Activated CD4-positive, alpha-beta memory T cell treated with anti-CD3 and anti-CD28 coated beads for 36 hours (primary cell): Measurements from ENCODE around the gene WAPL. TPM values are rescaled to one million over a fixed set of nuclear protein-coding genes. Genes with fewer than 3 reads are reported as not detected.

Experiments
- CTCF ChIA-PET: fragments of 350-600 bp; sonication (Branson Sonifier 250); formaldehyde crosslinking; loops from one replicate; lab custom pipeline; 2021; ENCODE audit warnings: antibody characterized with exemption, inconsistent platforms; lab: Charles Lee
- POLR2A ChIA-PET: fragments of 350-600 bp; sonication (Branson Sonifier 250); formaldehyde crosslinking; loops from one replicate; lab custom pipeline; 2021; ENCODE audit warnings: antibody characterized with exemption; lab: Charles Lee
- DNase-seq: peaks from one replicate; pipeline ENCODE4 v3.0.0-alpha.2; 2020
- H3K27ac Mint-ChIP-seq: one replicate; pipeline ENCODE4 v1.8.0; 2021; ENCODE audit warnings: mixed read lengths
- H3K27me3 Mint-ChIP-seq: one replicate; pipeline ENCODE4 v1.8.0; 2021; ENCODE audit warnings: mixed read lengths
- H3K36me3 Mint-ChIP-seq: one replicate; pipeline ENCODE4 v1.8.0; 2021; ENCODE audit warnings: mixed read lengths
- H3K4me1 Mint-ChIP-seq: one replicate; pipeline ENCODE4 v1.8.0; 2021; ENCODE audit warnings: low read depth, mixed read lengths
- H3K4me3 Mint-ChIP-seq: one replicate; pipeline ENCODE4 v1.8.0; 2021; ENCODE audit warnings: mild to moderate bottlenecking, mixed read lengths
- H3K9me3 Mint-ChIP-seq: one replicate; pipeline ENCODE4 v1.8.0; 2021; ENCODE audit warnings: mixed read lengths
- intact Hi-C: fragments of 100-400 bp; cut with micrococcal nuclease; formaldehyde crosslinking; loops from one replicate; pipeline ENCODE4 v1.15.1; 2023
- total RNA-seq, 2 experiments: library from RNA; stranded (reverse); gene quantifications; one replicate each; pipeline ENCODE4 v1.2.3, GENCODE V29; 2021

WAPL gene
- total RNA-seq, 2 experiments from 2014 or later = 43.6 to 44.6 TPM

DNA sequence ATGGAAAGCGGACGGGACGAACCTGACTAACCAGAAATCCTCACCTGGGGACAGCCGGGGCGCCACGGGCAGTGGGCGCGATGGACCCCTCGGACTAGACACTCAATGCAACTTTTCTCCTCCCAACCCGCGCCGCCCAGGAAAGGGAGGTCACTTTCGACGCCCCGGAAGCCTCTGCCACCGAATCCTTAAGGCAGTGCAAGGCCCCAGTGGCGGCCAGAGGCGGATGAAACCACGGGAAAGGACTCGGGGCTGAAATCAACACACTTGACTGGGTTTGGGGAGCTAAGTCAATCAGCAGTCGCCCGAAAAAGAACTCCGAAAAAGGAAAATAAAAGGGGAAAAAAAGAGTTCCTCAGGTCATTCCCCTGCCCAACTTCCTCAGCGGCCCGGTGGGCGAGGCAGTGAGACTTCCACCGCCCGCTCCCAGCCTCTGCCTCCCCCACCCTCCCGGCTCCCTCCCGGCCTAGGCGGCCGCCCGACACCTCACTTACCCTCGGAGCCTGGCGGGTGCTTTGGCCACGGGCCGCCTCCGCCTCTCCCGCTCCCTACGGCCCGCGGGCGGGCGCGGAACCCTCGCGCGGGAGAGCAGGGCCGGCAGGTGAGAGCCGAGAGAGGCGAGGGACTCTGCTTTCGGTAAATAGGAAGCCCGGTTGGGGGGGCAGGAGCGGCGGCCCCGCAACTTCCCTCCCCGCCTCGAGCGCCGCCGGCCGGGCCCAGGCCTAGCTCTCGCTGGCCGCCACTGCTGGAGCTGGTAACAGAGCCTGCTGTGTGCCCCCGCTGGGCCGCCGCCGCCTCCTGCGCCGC, 518 bp downstream of the WAPL start:
- intact Hi-C loops = loop anchor here (1.0 to 5.0 kb wide), 4 partner anchors 14 to 191 kb away; no protein-coding TSS in a partner anchor
- ChIA-PET CTCF (interaction anchor here (3.0 kb wide), 1 partner anchor 121 kb away, joined by 15 read pairs; no protein-coding TSS in a partner anchor), POLR2A (interaction anchor here (3.3 kb wide), 1 partner anchor 120 kb away, joined by 13 read pairs; no protein-coding TSS in a partner anchor)
- DNase-seq = peak; percentile 70
- H3K36me3 Mint-ChIP-seq = peaks cover 30% of the 10 kb centered on the region
- H3K27me3 Mint-ChIP-seq = no peaks in the 10 kb centered on the region
- peak overlapping the region; percentile 86 for H3K27ac Mint-ChIP-seq
- H3K4me3 Mint-ChIP-seq = peak overlapping the region; percentile 86
- peaks cover 64% of the 10 kb centered on the region for H3K4me1 Mint-ChIP-seq
- no peaks in the 10 kb centered on the region for H3K9me3 Mint-ChIP-seq

DNA sequence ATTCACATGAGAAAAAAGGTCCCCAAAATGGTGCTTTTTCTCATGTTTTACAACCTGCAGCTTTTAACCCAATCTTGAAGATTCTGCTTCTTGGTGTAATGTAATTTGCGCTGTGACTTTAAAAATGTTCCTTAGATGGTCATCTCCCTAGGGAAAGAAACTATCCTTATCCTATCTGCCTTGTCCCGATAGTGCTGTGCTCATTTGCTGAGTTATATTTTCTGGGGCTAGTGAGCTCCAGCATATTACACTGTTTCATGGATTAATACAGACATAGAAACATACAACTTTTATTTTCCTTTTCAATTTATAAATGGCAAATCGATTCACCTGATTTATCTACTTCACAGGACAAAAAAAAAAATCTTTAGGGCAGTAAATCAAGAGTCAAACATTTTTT, 2.8 kb downstream of the WAPL start:
- H3K9me3 Mint-ChIP-seq = no peaks in the 10 kb centered on the region
- no peak overlapping the region for H3K27ac Mint-ChIP-seq
- CTCF ChIA-PET = interaction anchor here (2.4 kb wide), 1 partner anchor 118 kb away, joined by 10 read pairs; no protein-coding TSS in a partner anchor
- no peak overlapping the region for H3K4me3 Mint-ChIP-seq
- intact Hi-C loops = no loop called here
- POLR2A ChIA-PET = interaction anchor here (1.1 kb wide), 1 partner anchor 32 kb away, joined by 3 read pairs; no protein-coding TSS in a partner anchor
- H3K27me3 Mint-ChIP-seq = no peaks in the 10 kb centered on the region
- DNase-seq = no peak
- peaks cover 72% of the 10 kb centered on the region for H3K4me1 Mint-ChIP-seq
- peaks cover 44% of the 10 kb centered on the region for H3K36me3 Mint-ChIP-seq

DNA sequence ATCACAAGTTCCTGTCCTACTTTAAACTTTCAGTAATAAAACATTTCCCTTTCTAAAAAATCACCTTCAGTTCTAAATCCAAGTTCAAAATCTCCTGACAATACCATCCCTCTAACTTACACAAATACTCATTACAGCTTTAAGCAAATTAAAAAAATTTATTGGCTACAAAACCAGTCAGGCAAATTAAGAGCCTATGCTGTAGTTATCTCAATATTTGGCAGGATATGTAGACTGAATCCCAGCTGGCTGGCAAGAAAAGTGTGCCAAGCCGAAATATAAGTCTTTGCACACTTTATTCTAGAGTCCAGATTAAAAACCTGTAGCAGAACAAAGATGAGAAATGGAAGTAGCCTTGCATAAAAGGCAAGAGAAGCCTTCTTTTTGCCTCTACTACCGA, 9.5 kb downstream of the WAPL start:
- Mint-ChIP-seq H3K36me3 (peaks cover 38% of the 10 kb centered on the region), H3K27me3 (no peaks in the 10 kb centered on the region), H3K9me3 (no peaks in the 10 kb centered on the region), H3K4me1 (peaks cover 48% of the 10 kb centered on the region), H3K4me3 (no peak overlapping the region), H3K27ac (no peak overlapping the region)
- DNase-seq = no peak
- POLR2A ChIA-PET = no interaction called here
- intact Hi-C loops = no loop called here
- CTCF ChIA-PET = no interaction called here

DNA sequence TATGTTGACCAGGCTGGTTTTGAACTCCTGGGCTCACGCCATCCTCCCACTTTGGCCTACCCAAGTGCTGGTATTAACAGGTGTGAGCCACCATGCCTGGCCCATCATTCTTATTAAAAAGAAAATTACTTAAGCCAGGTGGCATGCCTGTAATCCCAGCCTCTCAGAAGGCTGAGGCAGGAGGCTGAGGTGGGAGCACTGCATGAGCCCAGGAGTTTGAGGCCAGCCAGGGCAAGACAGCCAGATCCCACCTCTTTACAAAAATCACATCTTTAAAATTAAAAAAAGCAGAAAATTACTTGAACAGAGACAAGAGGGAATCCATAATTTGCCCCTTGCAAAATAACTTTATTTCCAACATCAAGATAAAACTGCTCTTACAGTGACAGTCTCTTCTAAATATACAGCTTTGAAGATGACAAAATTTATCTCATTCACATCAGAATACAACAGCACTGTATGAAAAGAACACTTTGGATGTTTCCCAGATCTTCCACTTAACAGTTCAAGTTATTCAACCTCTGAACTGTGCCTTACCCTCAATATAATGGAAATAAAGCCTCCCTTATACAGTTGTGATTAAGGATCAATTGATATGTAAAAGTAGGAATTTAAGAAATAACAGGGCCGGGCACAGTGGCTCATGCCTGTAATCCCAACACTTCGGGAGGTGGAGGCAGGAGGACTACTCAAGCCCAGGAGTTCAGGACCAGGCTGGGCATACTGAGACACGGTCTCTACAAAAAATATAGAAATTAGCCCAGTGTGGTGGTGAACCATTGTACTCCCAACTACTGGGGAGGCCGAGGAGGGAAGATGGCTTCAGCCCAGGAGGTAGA, 10.3 kb downstream of the WAPL start:
- no peak for DNase-seq
- intact Hi-C loops = no loop called here
- POLR2A ChIA-PET = interaction anchor here (0.7 kb wide), 1 partner anchor 432 kb away, joined by 6 read pairs; no protein-coding TSS in a partner anchor
- H3K27me3 Mint-ChIP-seq = no peaks in the 10 kb centered on the region
- H3K9me3 Mint-ChIP-seq = no peaks in the 10 kb centered on the region
- peaks cover 30% of the 10 kb centered on the region for H3K36me3 Mint-ChIP-seq
- peaks cover 46% of the 10 kb centered on the region for H3K4me1 Mint-ChIP-seq
- no peak overlapping the region for H3K4me3 Mint-ChIP-seq
- no peak overlapping the region for H3K27ac Mint-ChIP-seq
- CTCF ChIA-PET = interaction anchor here (0.6 kb wide), 1 partner anchor 101 kb away, joined by 4 read pairs; no protein-coding TSS in a partner anchor

DNA sequence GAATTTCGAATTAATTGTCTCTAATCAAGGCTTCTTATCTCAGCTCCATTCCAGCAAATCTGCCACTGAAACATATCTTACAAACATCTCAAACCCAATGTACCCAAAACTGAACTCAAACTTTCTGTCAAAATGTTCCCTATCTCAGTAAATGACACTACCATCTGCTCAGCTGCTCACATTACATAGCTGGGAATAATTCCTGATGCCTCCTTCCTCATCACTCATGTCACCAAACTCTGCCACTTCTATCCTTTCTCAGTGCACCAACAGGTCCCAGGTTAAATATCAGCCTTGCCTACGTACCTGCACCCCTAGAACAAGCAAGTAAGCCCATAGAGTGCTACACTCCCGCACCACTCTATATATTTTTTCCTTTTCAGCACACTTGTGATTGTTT, 12.4 kb downstream of the WAPL start:
- Mint-ChIP-seq H3K36me3 (peaks cover 16% of the 10 kb centered on the region), H3K27me3 (no peaks in the 10 kb centered on the region), H3K4me1 (peaks cover 40% of the 10 kb centered on the region), H3K27ac (no peak overlapping the region), H3K9me3 (no peaks in the 10 kb centered on the region), H3K4me3 (no peak overlapping the region)
- CTCF ChIA-PET = interaction anchor here (0.6 kb wide), 1 partner anchor 109 kb away, joined by 3 read pairs; no protein-coding TSS in a partner anchor
- intact Hi-C loops = no loop called here
- POLR2A ChIA-PET = no interaction called here
- no peak for DNase-seq

DNA sequence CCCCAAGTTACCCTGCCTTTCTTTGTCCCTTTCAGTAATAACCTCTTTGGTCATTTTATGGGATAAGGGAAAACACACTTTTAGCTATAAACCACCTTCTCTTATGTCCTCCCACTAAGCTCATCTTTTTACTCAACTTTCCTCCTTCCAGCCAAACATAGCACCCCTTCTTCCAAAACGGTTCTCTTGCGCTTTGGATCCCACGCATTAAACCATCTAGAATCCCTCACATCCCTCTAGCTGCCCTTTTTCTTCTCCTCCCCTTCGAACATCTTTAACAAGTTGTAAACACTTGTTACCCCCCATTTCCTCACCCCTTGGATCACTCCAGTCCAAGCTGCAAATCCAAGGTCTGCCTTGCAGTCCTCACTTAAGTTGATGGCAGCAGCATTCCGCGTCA, 13.4 kb downstream of the WAPL start:
- Mint-ChIP-seq H3K9me3 (no peaks in the 10 kb centered on the region), H3K36me3 (peaks cover 11% of the 10 kb centered on the region), H3K4me3 (no peak overlapping the region), H3K4me1 (peaks cover 34% of the 10 kb centered on the region), H3K27me3 (no peaks in the 10 kb centered on the region), H3K27ac (no peak overlapping the region)
- DNase-seq = no peak
- POLR2A ChIA-PET = no interaction called here
- intact Hi-C loops = no loop called here
- CTCF ChIA-PET = interaction anchor here (0.6 kb wide), 1 partner anchor 349 kb away, joined by 3 read pairs; no protein-coding TSS in a partner anchor

DNA sequence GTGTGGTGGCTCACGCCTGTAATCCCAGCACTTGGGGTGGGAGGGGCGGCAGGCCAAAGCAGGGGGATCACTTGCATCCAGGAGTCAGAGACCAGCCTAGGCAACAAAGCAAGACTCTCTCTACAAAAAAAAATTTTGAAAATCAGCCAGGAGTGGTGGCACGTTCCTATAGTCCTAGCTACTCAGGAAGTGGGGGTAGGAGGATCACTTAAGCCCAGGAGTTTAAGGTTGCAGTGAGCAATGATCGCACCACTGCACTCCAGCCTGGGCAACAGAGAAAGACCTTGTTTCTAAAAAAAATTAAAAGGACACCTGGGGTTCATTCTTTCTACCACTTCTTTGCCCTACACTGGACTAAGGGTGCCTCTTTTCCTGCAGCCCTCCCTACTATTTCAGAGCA, 15.1 kb downstream of the WAPL start:
- H3K36me3 Mint-ChIP-seq = peaks cover 6% of the 10 kb centered on the region
- H3K9me3 Mint-ChIP-seq = no peaks in the 10 kb centered on the region
- no peak overlapping the region for H3K4me3 Mint-ChIP-seq
- no peak overlapping the region for H3K27ac Mint-ChIP-seq
- CTCF ChIA-PET = interaction anchor here (0.6 kb wide), 1 partner anchor 24 kb away, joined by 3 read pairs; no protein-coding TSS in a partner anchor
- DNase-seq = no peak
- peaks cover 28% of the 10 kb centered on the region for H3K4me1 Mint-ChIP-seq
- intact Hi-C loops = no loop called here
- no peaks in the 10 kb centered on the region for H3K27me3 Mint-ChIP-seq
- POLR2A ChIA-PET = no interaction called here

DNA sequence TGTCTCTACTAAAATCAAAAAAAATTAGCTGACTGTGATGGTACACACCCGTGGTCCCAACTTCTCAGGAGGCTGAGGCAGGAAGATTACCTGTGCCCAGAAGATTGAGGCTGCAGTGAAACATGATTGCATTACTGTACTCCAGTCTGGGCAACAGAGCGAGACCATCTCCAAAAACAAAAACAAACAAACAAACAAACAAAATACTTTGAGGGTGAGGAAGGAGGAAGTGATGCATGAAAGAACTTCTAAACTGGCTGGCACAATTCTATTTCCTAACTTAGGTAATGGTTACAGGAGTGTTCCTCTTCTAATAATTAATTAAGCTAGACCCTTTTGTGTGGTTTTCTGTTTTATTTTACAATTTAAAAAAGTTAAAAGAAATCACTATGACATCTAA, 15.5 kb downstream of the WAPL start:
- Mint-ChIP-seq H3K27ac (peak overlapping the region; percentile 53), H3K36me3 (peaks cover 5% of the 10 kb centered on the region), H3K4me3 (no peak overlapping the region), H3K27me3 (no peaks in the 10 kb centered on the region), H3K9me3 (no peaks in the 10 kb centered on the region), H3K4me1 (peaks cover 30% of the 10 kb centered on the region)
- ChIA-PET CTCF (no interaction called here), POLR2A (no interaction called here)
- intact Hi-C loops = no loop called here
- DNase-seq = no peak

DNA sequence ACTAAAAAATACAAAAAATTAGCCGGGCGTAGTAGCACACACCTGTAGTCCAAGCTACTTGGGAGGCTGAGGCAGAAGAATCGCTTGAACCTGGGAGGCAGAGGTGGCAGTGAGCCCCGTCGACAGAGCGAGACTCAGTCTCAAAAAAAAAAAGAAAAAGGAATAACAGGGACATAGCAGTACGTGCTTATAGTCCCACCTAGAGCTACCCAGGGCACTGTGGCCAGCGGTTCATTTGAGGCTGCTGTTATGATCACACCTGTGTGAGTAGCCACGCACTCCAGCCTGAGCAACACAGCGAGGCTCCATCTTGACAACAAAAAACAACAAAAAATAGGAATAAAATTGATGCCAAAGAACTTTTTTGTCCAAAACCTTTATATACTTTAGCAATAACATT, 17.1 kb downstream of the WAPL start:
- Mint-ChIP-seq H3K36me3 (peaks cover 14% of the 10 kb centered on the region), H3K9me3 (no peaks in the 10 kb centered on the region), H3K27ac (no peak overlapping the region), H3K4me3 (no peak overlapping the region), H3K27me3 (no peaks in the 10 kb centered on the region), H3K4me1 (peaks cover 41% of the 10 kb centered on the region)
- ChIA-PET POLR2A (interaction anchor here (0.6 kb wide), 1 partner anchor 45 kb away, joined by 3 read pairs; no protein-coding TSS in a partner anchor), CTCF (no interaction called here)
- intact Hi-C loops = no loop called here
- no peak for DNase-seq

DNA sequence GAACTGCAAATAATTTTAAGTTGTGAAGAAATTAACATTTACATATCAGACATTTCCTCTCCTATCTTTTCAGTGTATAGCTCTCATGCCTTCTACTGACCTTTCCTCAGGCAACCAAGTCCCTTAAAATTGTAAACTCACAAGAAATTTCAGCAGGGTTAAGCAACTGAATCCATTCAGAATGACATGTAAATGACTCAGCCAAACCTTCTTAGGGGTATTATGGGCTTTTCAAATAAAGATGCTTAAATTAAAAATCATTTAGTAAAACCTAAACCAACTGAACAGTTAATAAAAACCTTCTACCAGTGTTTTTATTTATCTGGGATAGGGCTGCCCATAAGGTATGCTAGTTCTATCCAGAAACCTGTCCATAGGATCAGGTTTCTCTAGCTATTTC, 20.7 kb downstream of the WAPL start:
- Mint-ChIP-seq H3K36me3 (peaks cover 28% of the 10 kb centered on the region), H3K4me3 (no peak overlapping the region), H3K27me3 (no peaks in the 10 kb centered on the region), H3K4me1 (peaks cover 50% of the 10 kb centered on the region), H3K9me3 (no peaks in the 10 kb centered on the region), H3K27ac (no peak overlapping the region)
- intact Hi-C loops = no loop called here
- ChIA-PET POLR2A (no interaction called here), CTCF (interaction anchor here (1.5 kb wide), 1 partner anchor 85 kb away, joined by 5 read pairs; no protein-coding TSS in a partner anchor)
- DNase-seq = no peak

DNA sequence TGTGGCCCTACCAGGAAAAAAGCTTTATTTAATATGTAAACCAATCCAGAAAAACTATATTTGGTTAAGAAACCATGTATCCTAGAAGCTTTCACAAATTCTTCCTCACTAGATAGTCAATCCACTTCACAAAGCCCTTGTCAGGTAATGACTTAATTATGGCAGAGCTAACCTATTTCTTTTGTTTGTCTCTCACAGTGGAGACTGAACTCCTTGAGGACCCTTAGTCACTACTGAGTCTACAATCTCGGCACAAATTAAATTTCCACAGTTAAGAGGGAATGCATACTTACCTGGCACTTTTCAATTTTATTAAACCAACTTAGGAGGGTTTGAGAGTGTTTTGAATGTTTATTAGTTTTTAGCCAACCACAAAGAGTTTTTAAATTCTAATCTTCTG, 23.0 kb downstream of the WAPL start:
- DNase-seq = no peak
- ChIA-PET POLR2A (no interaction called here), CTCF (interaction anchor here (1.2 kb wide), 1 partner anchor 98 kb away, joined by 3 read pairs; no protein-coding TSS in a partner anchor)
- peaks cover 33% of the 10 kb centered on the region for H3K36me3 Mint-ChIP-seq
- no peaks in the 10 kb centered on the region for H3K27me3 Mint-ChIP-seq
- H3K4me3 Mint-ChIP-seq = no peak overlapping the region
- peaks cover 46% of the 10 kb centered on the region for H3K4me1 Mint-ChIP-seq
- H3K27ac Mint-ChIP-seq = no peak overlapping the region
- H3K9me3 Mint-ChIP-seq = no peaks in the 10 kb centered on the region
- intact Hi-C loops = no loop called here

DNA sequence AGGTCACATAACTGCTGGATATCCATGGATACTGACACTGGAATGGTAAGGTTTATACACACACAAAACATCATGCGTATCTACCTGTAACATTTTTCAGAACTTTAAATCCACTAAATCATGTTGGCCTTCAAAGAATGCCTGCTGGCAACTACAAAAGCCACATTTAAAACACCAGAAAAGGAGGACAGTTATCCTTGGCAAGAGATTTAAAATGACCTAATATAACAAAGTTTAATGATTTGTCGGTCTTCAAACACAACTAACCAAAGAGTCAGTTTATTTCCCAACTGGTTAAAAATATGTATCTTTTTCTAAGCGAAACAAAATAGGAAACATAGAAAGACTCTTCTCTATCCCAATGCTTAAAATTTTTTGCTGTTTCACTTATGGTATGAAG, 24.0 kb downstream of the WAPL start:
- Mint-ChIP-seq H3K27ac (no peak overlapping the region), H3K36me3 (peaks cover 33% of the 10 kb centered on the region), H3K4me1 (peaks cover 42% of the 10 kb centered on the region), H3K27me3 (no peaks in the 10 kb centered on the region), H3K9me3 (no peaks in the 10 kb centered on the region), H3K4me3 (no peak overlapping the region)
- ChIA-PET POLR2A (no interaction called here), CTCF (no interaction called here)
- intact Hi-C loops = no loop called here
- DNase-seq = no peak
